ENCODE measurements around the gene COG4. TPM values are rescaled to one million over a fixed set of nuclear protein-coding genes. Genes with fewer than 3 reads are reported as not detected.
"Not testable (repeated sequence)": the region's sequence is repeated elsewhere in the genome, so short reads cannot be mapped to it uniquely, and the experiment has no call there.

The COG4 gene
- total RNA-seq, 1 donor from 2014 or later: 70.8 TPM

DNA sequence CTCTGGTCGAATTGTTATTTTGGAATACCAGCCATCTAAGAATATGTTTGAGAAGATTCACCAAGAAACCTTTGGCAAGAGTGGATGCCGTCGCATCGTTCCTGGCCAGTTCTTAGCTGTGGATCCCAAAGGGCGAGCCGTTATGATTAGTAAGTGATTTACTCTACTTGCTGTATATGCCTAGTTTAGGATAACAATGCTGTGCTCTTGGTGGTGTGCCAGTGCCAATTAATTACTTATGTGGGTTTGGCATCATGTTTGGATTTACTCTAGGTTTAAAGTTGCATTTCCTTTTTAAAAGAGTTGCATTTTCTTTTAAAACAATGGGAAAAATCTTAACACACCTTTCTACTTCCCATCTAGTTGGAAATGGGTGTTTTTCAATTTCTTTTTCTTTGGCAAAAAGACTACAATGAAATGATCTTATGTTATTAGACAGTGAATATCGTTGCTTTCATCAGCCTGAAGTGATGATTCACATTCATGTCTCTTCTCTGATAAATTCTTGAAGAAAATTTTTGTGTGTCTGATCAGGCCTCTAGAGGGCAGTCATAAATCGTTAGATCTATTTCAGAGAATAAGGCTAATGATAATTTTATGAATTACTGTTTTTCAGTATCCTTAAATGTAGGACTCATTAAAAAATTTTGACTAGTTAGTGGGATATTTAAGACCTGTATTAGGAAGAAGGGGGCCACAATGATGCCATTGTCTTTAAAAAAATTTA is 5.9 kb upstream of the COG4 start:
- no peaks in the 10 kb centered on the region for H3K36me3 Mint-ChIP-seq (ENCODE audit: unreplicated experiment)

GRCh38 chr16:70527315-70527996 is 4.1 kb upstream of the COG4 start:
- H3K27ac Mint-ChIP-seq (ENCODE audit: unreplicated experiment): peak overlapping the region; percentile 1
- no peaks in the 10 kb centered on the region for H3K36me3 Mint-ChIP-seq (ENCODE audit: unreplicated experiment)
- peak overlapping the region; percentile 43 for H3K4me3 Mint-ChIP-seq (ENCODE audit: unreplicated experiment)
- no peak for DNase-seq
- H3K4me1 Mint-ChIP-seq (ENCODE audit: low read depth, unreplicated experiment): peaks cover 14% of the 10 kb centered on the region
- peaks cover 9% of the 10 kb centered on the region for H3K9me3 Mint-ChIP-seq (ENCODE audit: unreplicated experiment)
- H3K27me3 Mint-ChIP-seq (ENCODE audit: unreplicated experiment): peaks cover 6% of the 10 kb centered on the region
- TF ChIP-seq CTCF (IDR thresholded peaks at IDR 0.05; ENCODE audit: partially characterized antibody, unreplicated experiment): no peak

More for the DNA sequence above, 5.9 kb upstream of the COG4 start:
- DNase-seq: no peak
- TF ChIP-seq CTCF (IDR thresholded peaks at IDR 0.05; ENCODE audit: partially characterized antibody, unreplicated experiment): peak; percentile 63
- H3K27me3 Mint-ChIP-seq (ENCODE audit: unreplicated experiment): peaks cover under 1% of the 10 kb centered on the region
- no peak overlapping the region for H3K27ac Mint-ChIP-seq (ENCODE audit: unreplicated experiment)
- peaks cover 10% of the 10 kb centered on the region for H3K4me1 Mint-ChIP-seq (ENCODE audit: low read depth, unreplicated experiment)
- H3K4me3 Mint-ChIP-seq (ENCODE audit: unreplicated experiment): no peak overlapping the region
- H3K9me3 Mint-ChIP-seq (ENCODE audit: unreplicated experiment): no peaks in the 10 kb centered on the region

DNA sequence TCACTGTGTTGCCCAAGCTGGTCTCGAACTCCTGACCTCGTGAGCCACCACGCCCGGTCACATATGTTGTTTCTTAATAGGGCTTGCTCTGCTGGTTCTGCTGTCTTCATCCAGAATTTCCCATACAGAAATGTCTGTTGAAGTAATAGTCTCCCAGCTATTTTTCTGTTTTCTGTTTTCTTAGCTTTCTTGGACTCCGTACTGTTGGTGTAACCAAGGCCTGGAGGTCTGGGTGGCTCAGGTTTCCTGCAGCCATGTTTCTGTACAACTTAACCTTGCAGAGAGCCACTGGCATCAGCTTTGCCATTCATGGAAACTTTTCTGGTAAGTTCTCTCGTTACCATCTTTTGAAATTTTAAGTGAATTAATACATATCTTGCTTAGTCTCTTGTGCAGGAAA is 3.0 kb upstream of the COG4 start:
- Mint-ChIP-seq H3K36me3 (ENCODE audit: unreplicated experiment) (no peaks in the 10 kb centered on the region), H3K9me3 (ENCODE audit: unreplicated experiment) (peaks cover 9% of the 10 kb centered on the region), H3K4me1 (ENCODE audit: low read depth, unreplicated experiment) (peaks cover 17% of the 10 kb centered on the region), H3K27ac (ENCODE audit: unreplicated experiment) (peak overlapping the region; percentile 15), H3K4me3 (ENCODE audit: unreplicated experiment) (peak overlapping the region; percentile 43), H3K27me3 (ENCODE audit: unreplicated experiment) (peaks cover 6% of the 10 kb centered on the region)
- no peak for DNase-seq
- TF ChIP-seq CTCF (IDR thresholded peaks at IDR 0.05; ENCODE audit: partially characterized antibody, unreplicated experiment): no peak

GRCh38 chr16:70524399-70524825 is 1.1 kb upstream of the COG4 start:
- DNase-seq: peak; percentile 22
- not testable (repeated sequence) for H3K9me3 Mint-ChIP-seq (ENCODE audit: unreplicated experiment); H3K27me3 Mint-ChIP-seq (ENCODE audit: unreplicated experiment); H3K36me3 Mint-ChIP-seq (ENCODE audit: unreplicated experiment)
- peak overlapping the region; percentile 96 for H3K27ac Mint-ChIP-seq (ENCODE audit: unreplicated experiment)
- peak overlapping the region; percentile 96 for H3K4me3 Mint-ChIP-seq (ENCODE audit: unreplicated experiment)
- H3K4me1 Mint-ChIP-seq (ENCODE audit: low read depth, unreplicated experiment): peaks cover 17% of the 10 kb centered on the region

DNA sequence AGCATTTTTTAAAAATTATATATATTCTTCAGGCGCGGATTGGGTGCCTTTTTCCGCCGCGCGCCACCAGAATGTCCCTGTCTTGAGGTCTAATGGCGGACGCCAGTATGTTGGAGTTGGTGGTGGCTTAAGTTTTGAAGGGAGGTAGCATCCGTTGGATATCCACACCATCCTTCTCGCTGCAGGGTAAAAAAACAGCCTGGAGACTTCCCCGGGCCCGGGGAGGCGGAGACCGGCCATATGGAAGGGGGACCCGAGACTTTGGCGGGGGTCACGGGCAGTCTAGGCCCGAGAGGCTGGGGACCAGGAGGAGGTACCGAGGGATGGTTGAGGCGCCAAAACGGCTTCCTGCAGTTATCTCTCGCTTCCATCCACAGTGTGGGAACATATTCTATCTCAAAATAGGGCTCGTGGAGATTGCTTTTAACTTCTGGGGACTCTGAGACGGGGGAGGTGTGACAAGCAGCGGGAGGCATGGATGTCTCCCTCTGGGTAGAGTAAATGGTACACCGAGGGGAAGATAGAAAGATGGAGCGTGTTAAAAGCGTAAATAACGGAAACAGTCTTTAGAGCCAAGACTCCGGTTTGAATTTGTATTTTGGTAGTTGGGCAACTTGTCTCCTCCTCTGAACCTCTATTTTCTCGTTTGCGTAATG is 517 bp upstream of the COG4 start, which contains the start of gene SF3B3:
TSS of gene SF3B3 (plus strand) at position 74 of the 656 bp plus-strand sequence. CDS start 2,841 bp downstream, outside the sequence.
- TF ChIP-seq CTCF (IDR thresholded peaks at IDR 0.05; ENCODE audit: partially characterized antibody, unreplicated experiment): no peak
- Mint-ChIP-seq H3K4me1 (ENCODE audit: low read depth, unreplicated experiment) (peaks cover 17% of the 10 kb centered on the region), H3K4me3 (ENCODE audit: unreplicated experiment) (peak within 1 kb of the TSS; percentile 96), H3K27ac (ENCODE audit: unreplicated experiment) (peak within 1 kb of the TSS; percentile 96), H3K9me3 (ENCODE audit: unreplicated experiment) (peaks cover 9% of the 10 kb centered on the region), H3K27me3 (ENCODE audit: unreplicated experiment) (peaks cover 6% of the 10 kb centered on the region), H3K36me3 (ENCODE audit: unreplicated experiment) (no peaks in the 10 kb centered on the region)
- DNase-seq: no peak

Data from glutamatergic neuron (in vitro differentiated cells).